ENCODE data around the gene ECEL1.

ECEL1 gene

DNA sequence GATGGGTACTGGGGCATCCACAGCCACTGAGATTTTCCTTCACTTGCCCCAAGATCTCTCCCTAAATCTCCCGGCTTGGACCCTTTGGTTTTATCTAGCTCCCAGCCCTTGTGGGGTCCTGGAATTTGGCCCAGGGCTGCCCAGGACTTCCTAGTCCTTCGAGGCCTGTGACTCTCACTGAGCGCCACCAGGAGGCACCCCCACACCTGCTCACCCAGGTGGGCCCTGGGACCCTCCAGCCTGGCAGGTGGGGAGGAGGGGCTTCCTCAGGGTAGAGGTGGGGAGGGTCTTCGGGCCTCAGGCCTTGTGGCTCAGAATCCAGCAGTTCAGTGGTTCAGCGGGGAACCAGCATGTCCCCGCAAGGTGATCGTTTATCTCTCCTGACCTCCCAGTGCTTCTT lies 20.6 kb upstream of the ECEL1 start:
- H3K4me3 ChIP-seq (ENCODE audit: low read depth in 1 of 2, low read length in 2 of 2), result no peak overlapping the region
- no peaks in the 10 kb centered on the region; the same call in 1 of the 2 replicates for H4K20me1 ChIP-seq (ENCODE audit: insufficient read depth, low read length)
- H3K9me3 ChIP-seq (ENCODE audit: insufficient read depth, low read length, severe bottlenecking), result no peaks in the 10 kb centered on the region
- peaks cover 18% of the 10 kb centered on the region for H3K27me3 ChIP-seq (ENCODE audit: insufficient read depth, low read length, poor library complexity)
- H2AFZ ChIP-seq (ENCODE audit: low read depth, low read length), result no peak overlapping the region
- no peaks in the 10 kb centered on the region for H3K79me2 ChIP-seq (ENCODE audit: insufficient read depth, low read length)
- TF ChIP-seq EZH2 (IDR thresholded peaks at IDR 0.05; ENCODE audit: borderline replicate concordance, low read depth, low read length, severe bottlenecking), result no peak
- TF ChIP-seq, protein P1, sequence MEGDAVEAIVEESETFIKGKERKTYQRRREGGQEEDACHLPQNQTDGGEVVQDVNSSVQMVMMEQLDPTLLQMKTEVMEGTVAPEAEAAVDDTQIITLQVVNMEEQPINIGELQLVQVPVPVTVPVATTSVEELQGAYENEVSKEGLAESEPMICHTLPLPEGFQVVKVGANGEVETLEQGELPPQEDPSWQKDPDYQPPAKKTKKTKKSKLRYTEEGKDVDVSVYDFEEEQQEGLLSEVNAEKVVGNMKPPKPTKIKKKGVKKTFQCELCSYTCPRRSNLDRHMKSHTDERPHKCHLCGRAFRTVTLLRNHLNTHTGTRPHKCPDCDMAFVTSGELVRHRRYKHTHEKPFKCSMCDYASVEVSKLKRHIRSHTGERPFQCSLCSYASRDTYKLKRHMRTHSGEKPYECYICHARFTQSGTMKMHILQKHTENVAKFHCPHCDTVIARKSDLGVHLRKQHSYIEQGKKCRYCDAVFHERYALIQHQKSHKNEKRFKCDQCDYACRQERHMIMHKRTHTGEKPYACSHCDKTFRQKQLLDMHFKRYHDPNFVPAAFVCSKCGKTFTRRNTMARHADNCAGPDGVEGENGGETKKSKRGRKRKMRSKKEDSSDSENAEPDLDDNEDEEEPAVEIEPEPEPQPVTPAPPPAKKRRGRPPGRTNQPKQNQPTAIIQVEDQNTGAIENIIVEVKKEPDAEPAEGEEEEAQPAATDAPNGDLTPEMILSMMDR (IDR thresholded peaks at IDR 0.05; ENCODE audit: borderline replicate concordance, extremely low read depth, low read length, poor library complexity, severe bottlenecking), result peak; percentile 4
- ATAC-seq (ENCODE audit: insufficient read depth, low read depth) (no peak), DNase-seq (no peak)
- H3K36me3 ChIP-seq (ENCODE audit: insufficient read depth, low read length), result no peaks in the 10 kb centered on the region
- no peak overlapping the region for H3K9ac ChIP-seq (ENCODE audit: low read depth, low read length)
- H3K4me1 ChIP-seq (ENCODE audit: insufficient read depth, low read length), result no peaks in the 10 kb centered on the region
- no peak overlapping the region for H3K27ac ChIP-seq (ENCODE audit: low read length)
- H3K4me2 ChIP-seq (ENCODE audit: insufficient read depth, low read length), result no peak overlapping the region

DNA sequence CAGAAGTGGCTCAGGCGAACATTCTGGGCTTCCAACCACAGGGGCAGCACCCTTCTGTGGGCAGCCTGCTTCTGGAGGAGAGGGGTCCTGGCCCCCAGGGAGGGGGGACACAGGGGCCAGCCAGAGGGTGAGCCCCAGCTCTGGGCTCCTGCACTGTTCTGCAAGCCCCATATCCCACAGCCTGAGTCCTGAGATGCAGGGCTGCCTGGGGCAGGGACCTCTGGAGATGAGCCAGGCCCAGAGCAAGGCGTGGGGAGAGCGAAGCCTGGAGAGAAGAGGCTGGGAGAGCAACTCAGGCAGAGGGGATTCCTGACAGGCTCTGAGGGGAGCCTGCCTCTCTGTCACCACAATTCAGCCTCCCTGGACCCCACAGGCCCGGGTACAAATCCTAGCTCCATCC lies 19.1 kb upstream of the ECEL1 start:
- no peak overlapping the region for H3K27ac ChIP-seq (ENCODE audit: low read length)
- ATAC-seq (ENCODE audit: insufficient read depth, low read depth) (no peak), DNase-seq (no peak)
- no peaks in the 10 kb centered on the region; the same call in 1 of the 2 replicates for H4K20me1 ChIP-seq (ENCODE audit: insufficient read depth, low read length)
- H3K79me2 ChIP-seq (ENCODE audit: insufficient read depth, low read length), result no peaks in the 10 kb centered on the region
- no peak overlapping the region for H3K4me2 ChIP-seq (ENCODE audit: insufficient read depth, low read length)
- no peak overlapping the region for H3K9ac ChIP-seq (ENCODE audit: low read depth, low read length)
- no peaks in the 10 kb centered on the region for H3K36me3 ChIP-seq (ENCODE audit: insufficient read depth, low read length)
- H3K9me3 ChIP-seq (ENCODE audit: insufficient read depth, low read length, severe bottlenecking), result no peaks in the 10 kb centered on the region
- H2AFZ ChIP-seq (ENCODE audit: low read depth, low read length), result no peak overlapping the region
- H3K4me3 ChIP-seq (ENCODE audit: low read depth in 1 of 2, low read length in 2 of 2), result no peak overlapping the region
- TF ChIP-seq EZH2 (IDR thresholded peaks at IDR 0.05; ENCODE audit: borderline replicate concordance, low read depth, low read length, severe bottlenecking), result no peak
- TF ChIP-seq, protein P1 (IDR thresholded peaks at IDR 0.05; ENCODE audit: borderline replicate concordance, extremely low read depth, low read length, poor library complexity, severe bottlenecking), result no peak
- peaks cover 18% of the 10 kb centered on the region for H3K27me3 ChIP-seq (ENCODE audit: insufficient read depth, low read length, poor library complexity)
- no peaks in the 10 kb centered on the region for H3K4me1 ChIP-seq (ENCODE audit: insufficient read depth, low read length)

DNA sequence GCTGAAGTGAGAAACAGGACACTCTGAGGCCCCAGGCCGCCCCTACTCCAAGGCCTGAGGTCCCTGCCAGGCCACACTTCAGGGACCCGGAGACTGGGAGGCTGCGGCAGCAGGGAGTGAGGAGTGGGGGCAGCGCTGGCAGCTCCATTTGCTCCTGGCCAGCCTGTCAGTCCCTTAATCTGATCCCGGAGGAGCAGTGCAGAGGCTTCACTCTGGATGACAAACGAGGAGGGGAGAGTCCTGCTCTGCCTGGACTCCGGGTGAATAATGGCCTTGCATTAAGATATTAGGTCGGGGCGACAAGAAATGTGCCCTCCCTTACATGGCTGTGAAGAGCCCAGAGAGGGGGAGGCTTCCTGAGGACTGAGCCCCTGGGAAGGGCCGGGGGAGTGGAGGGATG lies 18.2 kb upstream of the ECEL1 start:
- H3K79me2 ChIP-seq (ENCODE audit: insufficient read depth, low read length), result no peaks in the 10 kb centered on the region
- H3K4me2 ChIP-seq (ENCODE audit: insufficient read depth, low read length), result no peak overlapping the region
- no peak overlapping the region for H2AFZ ChIP-seq (ENCODE audit: low read depth, low read length)
- H3K4me3 ChIP-seq (ENCODE audit: low read depth in 1 of 2, low read length in 2 of 2), result no peak overlapping the region
- ATAC-seq (ENCODE audit: insufficient read depth, low read depth), result no peak
- DNase-seq, result no peak
- no peaks in the 10 kb centered on the region for H3K4me1 ChIP-seq (ENCODE audit: insufficient read depth, low read length)
- H3K27ac ChIP-seq (ENCODE audit: low read length), result no peak overlapping the region
- H3K9ac ChIP-seq (ENCODE audit: low read depth, low read length), result no peak overlapping the region
- H3K27me3 ChIP-seq (ENCODE audit: insufficient read depth, low read length, poor library complexity), result peaks cover 18% of the 10 kb centered on the region
- no peaks in the 10 kb centered on the region; the same call in 1 of the 2 replicates for H4K20me1 ChIP-seq (ENCODE audit: insufficient read depth, low read length)
- no peaks in the 10 kb centered on the region for H3K36me3 ChIP-seq (ENCODE audit: insufficient read depth, low read length)
- H3K9me3 ChIP-seq (ENCODE audit: insufficient read depth, low read length, severe bottlenecking), result no peaks in the 10 kb centered on the region
- no peak for TF ChIP-seq EZH2 (IDR thresholded peaks at IDR 0.05; ENCODE audit: borderline replicate concordance, low read depth, low read length, severe bottlenecking)
- TF ChIP-seq, protein P1 (IDR thresholded peaks at IDR 0.05; ENCODE audit: borderline replicate concordance, extremely low read depth, low read length, poor library complexity, severe bottlenecking), result no peak

DNA sequence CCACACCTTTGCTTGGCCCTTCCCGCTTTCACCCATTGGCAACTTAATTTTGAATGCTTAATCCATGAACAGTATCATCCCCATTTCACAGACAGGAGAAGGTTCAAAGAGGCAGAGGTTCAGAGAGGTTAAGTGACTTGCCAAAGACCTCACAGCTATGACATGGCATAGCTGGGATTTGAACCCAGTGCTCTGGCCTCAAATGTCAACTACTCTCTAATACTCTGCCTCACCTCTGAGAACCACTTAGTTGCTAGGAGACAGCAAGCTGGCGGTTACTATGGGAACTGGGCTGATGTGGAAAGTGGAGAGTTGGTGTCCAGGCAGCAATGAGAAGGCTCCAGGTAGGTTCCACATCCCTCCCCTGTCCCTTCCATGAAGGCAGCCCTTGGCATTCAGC lies 16.8 kb upstream of the ECEL1 start:
- Histone ChIP-seq H2AFZ (ENCODE audit: low read depth, low read length) (no peak overlapping the region), H3K79me2 (ENCODE audit: insufficient read depth, low read length) (no peaks in the 10 kb centered on the region), H3K4me1 (ENCODE audit: insufficient read depth, low read length) (no peaks in the 10 kb centered on the region), H3K27ac (ENCODE audit: low read length) (no peak overlapping the region), H3K9ac (ENCODE audit: low read depth, low read length) (no peak overlapping the region), H3K9me3 (ENCODE audit: insufficient read depth, low read length, severe bottlenecking) (no peaks in the 10 kb centered on the region), H4K20me1 (ENCODE audit: insufficient read depth, low read length) (no peaks in the 10 kb centered on the region; the same call in 1 of the 2 replicates), H3K27me3 (ENCODE audit: insufficient read depth, low read length, poor library complexity) (peaks cover 18% of the 10 kb centered on the region), H3K4me3 (ENCODE audit: low read depth in 1 of 2, low read length in 2 of 2) (no peak overlapping the region), H3K4me2 (ENCODE audit: insufficient read depth, low read length) (no peak overlapping the region), H3K36me3 (ENCODE audit: insufficient read depth, low read length) (no peaks in the 10 kb centered on the region)
- no peak for ATAC-seq (ENCODE audit: insufficient read depth, low read depth)
- TF ChIP-seq, protein P1 (IDR thresholded peaks at IDR 0.05; ENCODE audit: borderline replicate concordance, extremely low read depth, low read length, poor library complexity, severe bottlenecking), result no peak
- TF ChIP-seq EZH2 (IDR thresholded peaks at IDR 0.05; ENCODE audit: borderline replicate concordance, low read depth, low read length, severe bottlenecking), result no peak
- no peak for DNase-seq

Data from DND-41 (cell line).